ENCODE data around the gene PHAF1.

- no peak for TF ChIP-seq POLR2A (IDR thresholded peaks at IDR 0.05)
- TF ChIP-seq POLR2AphosphoS5 (IDR thresholded peaks at IDR 0.05): no peak
- TF ChIP-seq CTCF (IDR thresholded peaks at IDR 0.05): no peak
Observed at GRCh38 chr16:67086822-67087221, 22.9 kb upstream of the PHAF1 start.
